ENCODE data around the gene ZDHHC14. TPM values are rescaled to one million over a fixed set of nuclear protein-coding genes. Genes with fewer than 3 reads are reported as not detected.

ZDHHC14 gene
- total RNA-seq, 1 donor from 2014 or later, result 26.1 TPM

- no peak for DNase-seq (ENCODE audit: low spot score)
- intact Hi-C loops (cut with DNase I), result no loop called here
These were observed 233.1 kb downstream of the ZDHHC14 start for GRCh38 chr6:157614026-157614568.

GRCh38 chr6:157615420-157615769 is 234.4 kb downstream of the ZDHHC14 start:
- intact Hi-C loops (cut with DNase I), result no loop called here
- DNase-seq (ENCODE audit: low spot score), result peak; percentile 67

- no peak for DNase-seq (ENCODE audit: low spot score)
- intact Hi-C loops (cut with DNase I), result no loop called here
These were observed 235.0 kb downstream of the ZDHHC14 start for GRCh38 chr6:157615951-157616350.

GRCh38 chr6:157620944-157621343 is 240.0 kb downstream of the ZDHHC14 start:
- intact Hi-C loops (cut with DNase I), result no loop called here
- no peak for DNase-seq (ENCODE audit: low spot score)

- intact Hi-C loops (cut with DNase I), result no loop called here
- peak; percentile 65 for DNase-seq (ENCODE audit: low spot score)
These were observed 240.4 kb downstream of the ZDHHC14 start for GRCh38 chr6:157621406-157621805.

GRCh38 chr6:157622427-157622826 is 241.4 kb downstream of the ZDHHC14 start:
- intact Hi-C loops (cut with DNase I), result no loop called here
- no peak for DNase-seq (ENCODE audit: low spot score)

GRCh38 chr6:157625111-157625510 is 244.1 kb downstream of the ZDHHC14 start:
- intact Hi-C loops (cut with DNase I), result no loop called here
- DNase-seq (ENCODE audit: low spot score), result peak; percentile 50

- intact Hi-C loops (cut with DNase I), result no loop called here
- DNase-seq (ENCODE audit: low spot score), result peak; percentile 39
These were observed 244.8 kb downstream of the ZDHHC14 start for GRCh38 chr6:157625764-157626163.

GRCh38 chr6:157627195-157627966 is 246.4 kb downstream of the ZDHHC14 start:
- intact Hi-C loops (cut with DNase I), result no loop called here
- peak; percentile 26 for DNase-seq (ENCODE audit: low spot score)

GRCh38 chr6:157628463-157628862 is 247.5 kb downstream of the ZDHHC14 start:
- intact Hi-C loops (cut with DNase I), result no loop called here
- peak; percentile 19 for DNase-seq (ENCODE audit: low spot score)

GRCh38 chr6:157629220-157629619 is 248.2 kb downstream of the ZDHHC14 start:
- intact Hi-C loops (cut with DNase I), result no loop called here

GRCh38 chr6:157630463-157631080 is 249.6 kb downstream of the ZDHHC14 start:
- DNase-seq (ENCODE audit: low spot score), result peak; percentile 22
- intact Hi-C loops (cut with DNase I), result no loop called here

More at GRCh38 chr6:157629220-157629619, 248.2 kb downstream of the ZDHHC14 start:
- peak; percentile 67 for DNase-seq (ENCODE audit: low spot score)

- DNase-seq (ENCODE audit: low spot score), result no peak
- intact Hi-C loops (cut with DNase I), result no loop called here
These were observed 250.4 kb downstream of the ZDHHC14 start for GRCh38 chr6:157631412-157631811.

- peak; percentile 50 for DNase-seq (ENCODE audit: low spot score)
- intact Hi-C loops (cut with DNase I), result no loop called here
These were observed 251.0 kb downstream of the ZDHHC14 start for GRCh38 chr6:157631838-157632614.

- intact Hi-C loops (cut with DNase I), result no loop called here
- peak; percentile 58 for DNase-seq (ENCODE audit: low spot score)
These were observed 251.8 kb downstream of the ZDHHC14 start for GRCh38 chr6:157632821-157633220.

- peak; percentile 46 for DNase-seq (ENCODE audit: low spot score)
- intact Hi-C loops (cut with DNase I), result no loop called here
These were observed 253.6 kb downstream of the ZDHHC14 start for GRCh38 chr6:157634546-157634945.

GRCh38 chr6:157635388-157636244 is 254.6 kb downstream of the ZDHHC14 start:
- intact Hi-C loops (cut with DNase I), result no loop called here

GRCh38 chr6:157637516-157637915 is 256.5 kb downstream of the ZDHHC14 start:
- intact Hi-C loops (cut with DNase I), result no loop called here
- peak; percentile 14 for DNase-seq (ENCODE audit: low spot score)

More at GRCh38 chr6:157635388-157636244, 254.6 kb downstream of the ZDHHC14 start:
- DNase-seq (ENCODE audit: low spot score), result peak; percentile 72

All from cardiac septum (tissue), 1 donor.